ENCODE data around the gene CLASRP.

CLASRP gene

DNA sequence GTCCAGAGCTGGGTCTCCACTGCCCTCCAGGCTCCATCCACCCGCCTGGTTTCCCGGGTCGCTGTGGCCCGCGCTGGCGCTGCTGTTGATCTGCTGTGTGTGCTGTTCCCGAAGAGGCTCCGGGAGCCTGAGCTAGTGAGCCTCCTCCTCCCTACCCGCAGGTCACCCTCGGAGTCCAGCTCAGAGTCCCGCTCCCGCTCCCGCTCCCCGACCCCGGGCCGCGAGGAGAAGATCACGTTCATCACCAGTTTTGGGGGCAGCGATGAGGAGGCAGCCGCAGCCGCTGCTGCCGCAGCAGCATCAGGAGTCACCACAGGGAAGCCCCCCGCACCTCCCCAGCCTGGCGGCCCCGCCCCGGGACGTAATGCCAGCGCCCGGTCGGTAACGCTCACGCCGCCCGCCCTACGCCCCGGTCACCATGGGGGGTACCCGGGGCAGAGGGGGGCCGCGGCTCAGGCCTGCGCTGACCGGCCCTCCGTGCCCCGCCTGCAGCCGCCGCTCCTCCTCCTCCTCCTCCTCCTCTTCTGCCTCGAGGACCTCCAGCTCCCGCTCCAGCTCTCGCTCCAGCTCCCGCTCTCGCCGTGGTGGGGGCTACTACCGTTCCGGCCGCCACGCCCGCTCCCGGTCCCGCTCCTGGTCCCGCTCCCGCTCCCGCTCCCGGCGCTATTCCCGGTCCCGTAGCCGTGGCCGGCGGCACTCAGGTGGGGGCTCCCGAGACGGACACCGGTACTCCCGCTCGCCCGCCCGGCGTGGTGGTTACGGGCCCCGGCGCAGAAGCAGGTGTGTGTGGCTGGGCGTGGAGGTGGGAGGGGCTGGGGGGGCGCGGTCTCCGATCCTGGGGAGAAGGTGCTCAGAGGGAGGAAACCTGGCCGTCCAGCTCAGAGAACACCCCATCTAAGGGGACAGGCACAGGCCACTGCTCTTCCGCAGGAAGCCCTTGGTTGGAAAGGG lies 25.3 kb downstream of the CLASRP start:
- DNase-seq: no peak

DNA sequence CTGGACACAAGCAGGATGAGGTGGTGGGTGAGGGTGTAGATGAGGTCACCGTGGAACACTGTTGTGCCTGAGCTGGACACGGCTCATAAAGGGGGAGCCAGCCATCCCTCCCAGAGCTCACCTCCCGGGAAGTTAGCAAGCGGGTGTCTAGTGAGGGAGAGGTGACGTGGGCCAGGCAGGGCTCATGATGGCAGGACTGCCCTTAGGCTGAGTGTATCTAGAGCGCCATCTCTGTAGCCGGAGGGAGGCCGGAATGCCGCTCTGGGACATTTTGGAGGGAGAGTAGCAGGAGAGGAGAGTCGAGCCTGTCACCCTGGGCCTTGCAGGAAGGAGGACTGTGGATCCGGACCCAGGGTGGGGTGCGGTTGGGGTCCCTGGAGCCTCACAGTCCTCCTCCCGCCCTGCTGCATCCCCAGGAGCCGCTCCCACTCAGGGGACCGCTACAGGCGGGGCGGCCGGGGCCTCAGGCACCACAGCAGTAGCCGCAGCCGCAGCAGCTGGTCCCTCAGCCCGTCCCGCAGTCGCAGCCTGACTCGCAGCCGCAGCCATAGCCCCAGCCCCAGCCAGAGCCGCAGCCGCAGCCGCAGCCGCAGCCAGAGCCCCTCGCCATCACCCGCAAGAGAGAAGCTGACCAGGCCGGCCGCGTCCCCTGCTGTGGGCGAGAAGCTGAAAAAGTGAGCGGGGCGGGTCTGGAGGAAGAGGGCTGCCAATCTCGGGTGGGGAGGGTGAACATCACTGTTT lies 28.2 kb downstream of the CLASRP start:
- no peak for DNase-seq

DNA sequence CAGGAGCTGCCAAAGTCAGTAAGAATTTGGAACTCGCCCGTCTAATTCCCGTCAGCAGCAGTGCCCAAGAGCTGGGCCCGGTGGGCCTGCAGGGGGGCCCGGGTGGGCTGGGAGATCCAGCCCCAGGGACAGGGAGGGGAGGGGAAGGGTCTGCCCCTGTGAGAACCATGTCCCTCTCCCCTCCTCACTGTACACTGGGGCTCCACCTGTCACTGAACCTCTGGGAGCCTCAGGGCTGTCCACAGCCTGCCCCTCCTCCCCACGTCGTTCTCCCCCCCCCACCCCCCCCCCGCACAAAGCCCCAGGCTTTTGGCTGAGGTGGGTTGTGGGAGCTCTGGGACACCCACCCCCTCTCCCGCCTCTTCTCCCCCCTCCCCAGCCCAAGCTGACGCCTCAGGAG lies 29.2 kb downstream of the CLASRP start:
- no peak for DNase-seq

DNA sequence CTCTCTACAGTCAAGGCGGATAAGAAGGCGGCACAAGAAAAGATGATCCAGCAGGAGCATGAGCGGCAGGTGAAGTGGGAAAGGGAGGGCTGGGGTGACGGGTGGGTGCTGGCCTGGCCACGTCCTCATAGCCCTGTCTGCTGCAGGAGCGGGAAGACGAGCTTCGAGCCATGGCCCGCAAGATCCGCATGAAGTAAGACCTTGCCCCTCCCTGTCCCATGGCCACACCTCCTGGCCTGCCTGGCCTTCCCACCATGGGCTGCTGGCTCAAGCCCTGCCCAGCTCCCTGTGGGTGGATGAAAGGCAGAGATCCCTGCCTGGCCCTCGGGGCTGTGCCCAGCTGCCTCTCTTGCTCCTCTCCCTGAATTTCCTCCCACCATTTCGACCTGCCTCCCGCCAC lies 30.2 kb downstream of the CLASRP start:
- DNase-seq: no peak

DNA sequence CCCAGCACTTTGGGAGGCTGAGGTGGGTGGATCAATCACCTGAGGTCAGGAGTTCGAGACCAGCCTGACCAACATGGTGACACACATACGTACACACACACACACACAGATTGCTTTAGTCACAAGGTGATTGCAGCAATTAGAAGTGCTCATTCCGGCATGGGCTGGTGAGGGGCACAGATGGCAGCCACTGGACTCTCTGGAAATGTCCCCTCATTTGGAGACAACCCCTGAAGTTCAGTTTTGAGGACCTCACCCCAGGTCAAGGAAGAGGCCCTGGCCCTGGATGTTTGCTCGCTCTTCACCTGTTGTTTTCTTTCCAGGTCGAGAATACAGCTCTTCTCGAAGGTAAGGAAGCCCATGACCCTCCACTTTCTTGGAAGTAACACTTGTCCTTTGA lies 31.4 kb downstream of the CLASRP start:
- no peak for DNase-seq

DNA sequence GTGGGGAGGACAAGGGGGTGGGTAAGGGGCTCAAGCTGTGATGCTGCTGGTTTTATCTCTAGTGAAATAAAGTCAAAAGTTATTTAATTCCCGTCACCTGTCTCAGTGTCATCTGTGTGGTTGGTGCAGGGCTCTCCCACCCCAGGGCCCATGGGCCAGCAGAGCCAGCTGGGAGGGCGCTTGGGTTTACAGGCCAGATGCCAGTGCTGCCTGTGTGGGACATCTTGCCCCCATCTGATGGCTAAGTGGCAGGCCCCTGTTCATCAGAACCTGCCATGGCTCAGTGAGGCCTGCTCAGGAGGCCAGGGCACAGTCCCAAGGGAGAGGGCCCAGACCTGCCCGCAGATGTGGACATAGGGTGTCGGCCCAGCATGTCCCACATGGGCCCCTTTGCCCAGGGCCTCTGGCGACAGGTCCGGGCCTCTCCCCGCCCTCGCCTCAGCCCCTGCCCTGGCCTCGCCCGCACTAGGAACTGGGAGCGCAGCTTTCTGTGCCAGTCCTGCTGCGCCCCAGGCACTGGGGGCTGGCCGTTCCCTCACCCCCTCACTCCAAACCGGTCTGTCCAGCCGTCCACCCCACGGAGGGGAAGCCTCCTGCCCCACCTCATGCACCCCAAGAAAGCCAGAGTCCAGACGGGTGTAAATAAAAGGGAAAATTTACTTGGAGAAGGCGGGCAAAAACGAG lies 32.2 kb downstream of the CLASRP start:
- DNase-seq: no peak

DNA sequence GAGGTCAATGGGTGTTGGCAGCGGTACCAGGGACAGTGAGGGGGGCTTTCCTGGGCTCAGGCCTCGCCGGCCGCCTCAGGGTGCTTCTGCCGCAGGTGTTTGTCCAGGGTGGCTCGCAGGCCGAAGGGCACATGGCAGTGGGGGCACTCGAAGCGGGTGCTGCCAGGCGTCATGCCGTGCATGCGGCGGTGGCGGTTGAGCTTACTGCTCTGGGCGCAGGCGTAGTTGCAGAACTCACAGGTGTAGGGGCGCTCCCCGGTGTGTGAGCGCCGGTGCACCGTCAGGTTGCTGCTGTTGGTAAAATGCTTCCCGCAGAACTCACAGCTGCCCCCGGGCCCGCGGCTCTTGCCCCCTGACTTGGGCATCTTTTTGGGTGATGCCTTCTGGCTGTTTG lies 32.7 kb downstream of the CLASRP start:
- no peak for DNase-seq

DNA sequence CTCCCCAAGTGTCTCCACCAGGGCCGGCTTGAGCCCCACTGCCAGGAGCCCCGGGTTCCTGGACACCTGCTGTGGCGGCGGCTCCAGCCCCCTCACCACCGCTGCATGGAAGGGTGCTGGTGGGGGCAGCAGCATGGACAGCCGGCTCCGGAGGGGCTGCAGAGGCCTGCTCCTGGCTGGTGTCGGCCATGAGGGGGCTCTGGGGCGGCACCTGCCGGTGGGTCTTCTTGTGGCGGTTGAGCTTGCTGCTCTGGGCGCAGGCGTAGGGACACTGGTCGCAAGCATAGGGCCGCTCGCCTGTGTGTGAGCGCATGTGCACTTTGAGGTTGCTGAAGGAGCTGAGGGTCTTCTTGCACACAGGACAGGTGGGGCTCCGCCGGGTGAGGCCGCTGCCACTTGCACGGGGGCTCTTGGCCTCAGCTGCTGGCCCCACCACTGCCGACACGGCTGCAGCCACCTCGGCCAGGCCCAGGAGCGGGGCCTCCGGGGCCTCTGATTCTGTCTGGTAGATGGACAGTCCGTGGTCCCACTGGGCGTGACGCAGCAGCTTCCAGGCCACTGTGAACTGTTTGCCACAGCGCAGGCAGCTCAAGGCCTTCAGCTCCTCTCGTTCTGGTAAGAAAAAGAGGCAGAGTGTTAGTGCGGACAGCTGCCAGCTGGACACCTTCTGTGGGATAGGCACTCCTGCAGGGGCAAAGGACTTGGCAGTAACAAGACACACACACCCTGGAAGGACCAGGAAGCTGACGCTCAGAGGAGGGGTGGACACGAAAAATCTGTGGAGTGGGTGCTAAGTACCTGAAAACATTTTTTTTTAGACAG lies 33.3 kb downstream of the CLASRP start:
- no peak for DNase-seq

DNA sequence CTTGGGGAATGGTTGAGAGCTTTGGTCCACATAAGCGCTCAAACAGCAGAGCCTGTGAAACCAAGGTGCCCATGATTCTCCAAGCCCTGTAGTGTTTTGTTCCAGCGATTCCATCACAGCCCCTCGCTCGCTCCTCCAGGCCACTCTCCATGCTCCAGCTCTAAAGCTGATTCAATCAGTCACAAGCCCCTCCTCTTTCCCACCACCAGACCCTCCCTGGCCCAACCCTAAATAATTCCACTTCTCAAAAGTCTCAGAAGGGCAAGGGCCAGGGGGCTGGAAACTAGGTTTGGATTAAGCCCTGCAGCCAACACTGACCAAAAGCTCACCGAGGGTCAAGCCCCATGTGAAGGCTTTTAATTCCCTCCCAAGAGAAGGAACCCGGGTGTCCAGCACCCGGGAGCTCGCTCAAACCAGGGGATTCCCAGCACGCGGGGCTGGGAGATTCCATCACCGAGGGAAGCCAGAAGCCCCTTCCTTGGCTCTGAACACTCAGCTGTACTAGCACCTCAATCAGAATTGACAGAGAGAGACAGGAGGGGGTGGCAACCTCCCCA lies 36.0 kb downstream of the CLASRP start:
- DNase-seq: no peak

DNA sequence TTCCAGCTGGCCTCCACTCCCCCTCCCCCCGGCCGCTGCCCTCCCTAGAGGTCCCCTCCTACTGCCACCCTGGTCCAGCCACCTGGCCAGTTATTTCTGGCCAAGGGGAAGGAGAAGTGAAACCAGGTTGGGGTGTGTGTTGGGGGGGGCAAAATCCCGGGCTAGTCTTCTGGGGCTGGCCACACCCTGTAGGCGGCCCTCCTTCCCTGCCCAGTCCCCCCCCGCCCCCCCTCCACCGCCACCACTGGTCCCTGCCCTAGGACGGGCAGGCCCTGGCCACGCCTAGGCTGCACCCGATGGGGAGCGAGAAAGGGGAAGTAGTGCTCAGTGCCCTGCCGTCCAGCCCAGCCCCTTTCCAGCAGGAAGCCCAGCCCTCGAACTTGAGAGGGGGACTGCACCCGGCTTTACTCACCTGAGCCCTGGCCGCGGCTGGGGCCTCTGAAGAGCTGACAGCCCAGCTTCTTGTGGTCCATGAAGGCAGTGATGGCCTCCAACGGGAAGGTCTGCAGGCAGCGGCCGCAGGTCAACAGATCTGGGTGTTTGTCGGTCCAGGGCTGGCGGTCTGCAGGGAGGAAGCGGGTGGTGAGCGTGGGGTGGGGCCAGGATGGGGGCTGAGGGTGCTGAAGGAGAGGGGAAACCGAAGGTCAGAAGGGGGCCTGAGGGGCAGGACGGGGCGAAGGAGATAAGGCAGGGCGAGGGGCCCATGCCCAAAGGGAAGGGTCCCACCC lies 36.6 kb downstream of the CLASRP start:
- no peak for DNase-seq

DNA sequence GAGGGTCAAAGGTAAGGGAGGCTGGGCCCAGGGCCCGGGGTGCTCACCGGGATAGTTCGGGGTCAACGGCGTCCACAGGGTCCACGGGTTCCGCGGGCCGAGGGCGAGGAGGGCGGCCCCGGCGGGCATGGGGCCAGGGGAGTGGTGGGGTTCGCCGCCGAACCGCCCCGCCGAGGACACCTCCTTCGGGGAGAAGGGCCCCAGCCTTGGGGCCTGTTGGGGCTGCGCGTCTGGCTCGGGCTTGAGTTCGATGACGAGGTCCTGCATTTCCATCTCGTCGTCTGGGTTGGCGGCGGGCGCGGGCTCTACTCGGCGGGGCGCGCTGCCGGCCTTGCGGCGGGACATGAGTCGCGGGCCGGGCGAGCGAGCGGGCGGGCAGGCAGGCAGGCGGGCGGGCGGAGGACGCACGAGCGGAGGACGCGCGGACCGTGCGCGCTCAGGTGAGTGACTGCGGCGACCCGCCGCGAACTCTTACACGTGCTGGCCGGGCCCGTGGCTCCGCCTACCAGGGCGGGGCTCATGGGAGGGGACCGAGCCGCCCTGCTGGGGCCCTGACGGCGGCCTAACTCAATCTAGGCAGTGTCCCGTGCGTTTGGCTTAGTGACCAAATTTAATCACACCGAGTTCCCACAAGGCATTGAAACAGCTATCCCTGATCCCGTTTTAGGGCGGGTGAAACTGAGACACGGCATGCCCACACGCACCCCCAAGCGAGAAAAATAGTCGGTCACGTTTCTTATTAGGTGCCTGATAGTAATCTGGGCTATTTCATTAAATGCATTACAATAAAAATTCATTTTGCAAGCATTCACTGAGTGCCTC lies 37.4 kb downstream of the CLASRP start, which contains the start of gene ZNF296:
TSS of gene ZNF296 (minus strand) at position 450 of the 822 bp plus-strand sequence. CDS start at position 345, 105 bp downstream.
- DNase-seq: peak; percentile 71

DNA sequence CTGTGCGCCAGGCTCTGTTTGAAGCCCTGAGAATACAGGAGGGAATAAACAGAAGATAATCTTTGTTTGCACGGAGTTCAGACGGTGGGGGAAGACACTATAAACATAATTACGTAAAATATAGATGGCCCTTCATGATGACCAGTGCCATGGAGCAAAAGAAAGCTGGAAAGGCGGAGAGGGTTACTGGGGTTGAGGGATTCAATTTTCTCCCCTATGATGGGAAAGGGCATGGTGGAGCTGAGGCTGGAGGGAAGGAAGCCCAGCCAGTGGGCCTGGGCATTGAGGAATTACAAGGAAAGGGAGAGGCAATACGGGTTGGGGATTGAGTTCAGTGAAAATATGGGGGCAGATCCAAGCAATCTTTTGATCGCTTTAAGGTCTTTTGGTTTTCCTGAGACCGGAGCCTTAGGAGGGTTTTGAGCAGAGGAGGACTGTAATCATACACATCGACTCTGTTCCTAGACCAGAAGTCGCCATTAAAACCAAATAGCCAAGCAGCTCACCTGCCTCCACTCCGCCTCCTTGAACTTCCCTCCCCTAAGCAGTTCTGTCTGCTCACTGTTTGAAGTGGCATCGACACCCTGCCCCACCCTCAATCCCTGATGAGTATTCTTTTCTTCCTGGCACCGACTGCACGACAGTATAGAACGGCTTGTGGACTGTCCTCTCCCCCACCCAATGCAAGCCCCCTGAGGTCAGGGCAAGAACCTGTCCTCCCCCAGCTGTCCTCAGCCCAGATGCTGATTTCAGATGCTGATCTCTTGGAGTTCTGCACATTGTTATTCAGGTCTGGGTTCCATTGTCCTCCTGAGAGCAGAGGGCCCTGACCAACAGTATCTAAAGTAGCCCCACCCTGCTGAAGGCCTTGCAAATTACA lies 38.2 kb downstream of the CLASRP start:
- DNase-seq: no peak

DNA sequence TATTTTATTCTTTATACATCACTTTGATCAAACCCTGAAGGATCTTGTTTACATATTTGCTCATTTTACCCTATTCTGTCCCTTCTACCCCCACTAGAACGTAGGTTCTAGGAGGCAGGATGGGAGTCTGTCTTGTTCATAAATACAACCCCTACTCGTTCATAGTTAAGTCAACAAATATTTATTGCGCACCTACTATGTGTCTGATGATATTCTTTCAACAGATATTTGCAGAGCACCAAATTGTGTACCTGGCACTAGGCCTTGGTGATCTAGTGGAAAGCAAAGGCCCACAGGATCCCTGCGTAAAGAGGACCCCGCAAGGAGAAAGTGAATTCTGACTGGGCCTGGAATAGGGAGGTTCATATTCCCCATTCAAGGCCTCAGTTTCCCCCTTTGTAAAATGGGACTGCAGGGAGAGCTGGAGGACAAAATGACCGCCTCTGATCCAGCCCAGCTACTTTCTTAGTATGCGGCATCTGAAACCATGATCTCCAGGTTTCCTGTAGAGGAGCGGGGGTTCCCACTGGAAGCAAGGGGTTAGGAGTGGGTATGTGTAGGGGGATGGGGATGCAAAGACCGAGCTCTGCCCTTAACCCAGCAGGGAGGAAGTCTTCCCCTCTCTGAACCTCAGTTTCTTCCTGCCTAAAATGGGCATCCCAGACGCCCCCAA lies 39.7 kb downstream of the CLASRP start:
- peak; percentile 7 for DNase-seq

DNA sequence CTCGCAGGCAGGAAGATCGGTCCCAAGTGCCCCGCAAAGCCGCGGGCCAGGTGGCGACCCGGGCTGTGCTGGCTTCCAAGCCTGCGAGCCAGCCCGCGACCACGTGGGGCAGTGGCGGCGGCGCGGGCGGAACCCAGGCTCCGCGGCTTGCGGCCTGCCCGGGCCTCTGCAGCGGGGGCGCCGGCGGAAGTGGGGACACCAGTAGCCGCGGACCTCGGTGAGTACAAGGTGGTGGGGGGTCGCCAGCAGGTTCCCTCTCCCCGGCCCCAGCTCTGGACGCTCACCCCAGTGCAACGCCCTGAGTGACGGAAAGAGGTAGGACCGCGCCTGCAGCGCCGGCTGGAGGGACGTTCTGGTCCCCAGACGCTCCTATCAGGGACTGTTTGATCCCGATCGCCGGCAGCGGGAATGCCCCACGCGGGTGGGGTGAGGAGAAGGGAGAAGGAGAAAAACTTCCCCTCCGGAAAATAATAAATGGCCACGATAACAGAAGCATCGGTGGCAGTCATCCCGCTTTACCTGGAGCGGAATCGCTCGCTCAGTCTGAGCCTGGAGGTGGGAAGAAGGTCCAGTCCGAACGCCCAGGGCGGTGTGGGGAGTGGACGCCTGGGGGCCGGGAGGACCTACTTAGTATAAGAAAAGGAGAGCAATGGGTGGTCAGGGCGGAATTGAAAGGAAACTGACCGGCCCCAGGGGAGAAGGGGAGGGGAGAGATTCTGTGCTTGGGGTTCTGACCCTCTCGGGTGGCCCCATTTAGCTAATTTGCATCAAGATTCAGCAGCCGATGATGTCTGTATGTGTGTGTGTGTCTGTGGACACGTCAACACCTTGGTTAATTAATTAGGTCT lies 40.4 kb downstream of the CLASRP start, which contains the start of gene GEMIN7:
TSS of gene GEMIN7 (plus strand) at position 198 of the 848 bp plus-strand sequence. CDS start 10,855 bp downstream, outside the sequence.
- DNase-seq: peak; percentile 64

DNA sequence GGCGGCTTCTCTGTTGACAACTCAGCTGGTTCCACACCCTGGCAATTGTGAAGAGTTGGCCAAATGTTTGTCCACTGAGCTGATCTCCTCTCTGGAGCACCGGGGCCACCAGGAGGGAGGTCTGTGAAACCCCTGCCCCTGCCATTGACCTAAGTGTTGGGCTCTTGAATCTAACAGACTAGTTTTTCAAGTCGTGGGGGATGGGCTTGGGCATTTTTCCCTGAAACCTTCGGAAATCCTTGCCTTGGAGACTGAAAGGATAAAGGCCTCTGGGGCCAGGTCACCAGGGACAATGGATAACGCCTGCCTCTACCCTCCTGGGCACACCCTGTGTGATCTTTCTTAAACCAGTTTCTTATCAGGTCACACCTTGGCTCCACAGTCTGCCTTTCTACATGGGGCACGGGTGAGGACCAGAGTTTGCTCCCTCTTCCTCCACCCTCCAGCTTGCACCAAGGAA lies 41.1 kb downstream of the CLASRP start:
- no peak for DNase-seq

DNA sequence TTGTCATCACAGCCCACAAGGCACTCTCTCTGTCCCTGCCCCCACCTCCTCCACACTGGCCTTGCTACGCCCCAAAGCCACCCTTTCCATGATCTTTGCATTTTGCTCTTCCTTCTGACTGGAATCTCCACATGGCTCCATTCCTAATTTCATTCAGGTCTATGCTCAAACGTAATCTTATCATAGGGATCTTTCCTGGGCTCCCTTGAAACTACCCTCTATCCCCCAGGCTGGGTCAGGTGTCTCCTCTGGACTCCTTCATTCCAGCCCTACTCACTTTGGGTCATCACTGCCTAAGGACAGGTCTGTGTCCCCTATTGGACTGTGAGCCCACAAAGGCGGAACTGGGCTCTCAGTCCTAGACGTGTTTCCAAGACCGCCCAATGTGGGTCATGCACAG lies 43.3 kb downstream of the CLASRP start:
- DNase-seq: no peak

DNA sequence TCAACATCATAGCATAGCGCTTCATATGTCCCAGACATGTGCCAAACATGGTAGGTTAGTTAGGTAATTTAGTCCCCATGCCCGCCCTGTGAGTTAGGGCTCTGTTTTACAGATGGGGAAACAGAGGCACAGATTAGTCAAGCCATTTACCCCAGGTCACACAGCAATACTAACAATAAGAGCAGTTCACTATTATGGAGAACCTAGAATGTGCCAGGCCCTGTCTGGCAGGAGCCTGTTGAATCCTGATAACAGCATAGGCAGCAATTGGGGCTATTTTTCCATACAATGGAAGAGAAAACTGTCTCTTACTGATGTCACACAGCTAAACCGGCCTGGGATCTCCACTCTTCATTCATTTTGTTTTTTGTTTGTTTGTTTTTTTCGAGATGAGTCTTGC lies 47.6 kb downstream of the CLASRP start:
- no peak for DNase-seq

DNA sequence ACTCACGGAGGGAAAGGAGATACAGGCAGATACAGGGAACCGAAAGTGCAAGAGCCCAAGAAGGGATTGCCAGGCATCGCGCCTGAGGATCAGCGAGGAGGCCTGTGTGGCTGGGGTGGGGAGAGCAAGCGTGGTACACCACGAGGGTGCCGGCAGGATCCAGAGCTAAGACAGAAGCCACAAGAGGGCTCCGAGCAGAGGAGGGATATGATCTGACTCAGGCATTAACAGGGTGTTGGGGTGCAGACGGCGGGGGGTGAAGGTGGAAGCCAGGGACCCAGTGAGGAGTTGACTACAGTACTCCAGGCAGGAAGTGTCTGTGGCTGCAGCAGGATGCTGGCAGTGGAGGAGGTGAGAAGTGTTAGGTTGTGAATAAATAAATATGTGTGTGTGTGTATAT lies 48.7 kb downstream of the CLASRP start:
- DNase-seq: peak; percentile 14
